Hair follicular keratinocyte (primary cell): ENCODE results near the gene MAP1LC3A. TPM values are rescaled to one million over a fixed set of nuclear protein-coding genes. Genes with fewer than 3 reads are reported as not detected.

ENCODE experiments used
- total RNA-seq: library from RNA; depleted of rRNA; stranded (reverse); fragments of >200 nt; gene quantifications from 2 replicates; pipeline ENCODE4 v1.2.3, GENCODE V29; 2015

The MAP1LC3A gene
- 7.4 and 11.6 TPM in 2 replicates for total RNA-seq

GRCh38 chr20:34558320-34559218 lies at the start of gene MAP1LC3A:
TSS of gene MAP1LC3A (plus strand) at chr20:34558718. CDS start at chr20:34558869, 151 bp downstream.

GRCh38 chr20:34516247-34517113 lies 42.0 kb upstream of the MAP1LC3A start, which contains the start of gene DYNLRB1:
TSS of gene DYNLRB1 (plus strand) at chr20:34516422. CDS start at chr20:34516459, 37 bp downstream.

Other genes starting within 250 kb of the MAP1LC3A start
- gene ITCH, start 195.4 kb upstream of the MAP1LC3A start, total RNA-seq: 47.5 and 71.5 TPM in 2 replicates
- 134 and 141 TPM in 2 replicates for gene DYNLRB1, start 42.3 kb upstream of the MAP1LC3A start, total RNA-seq
- gene PIGU, start 118.4 kb downstream of the MAP1LC3A start, total RNA-seq: 17.1 and 19.0 TPM in 2 replicates
- gene TP53INP2, start 145.6 kb downstream of the MAP1LC3A start, total RNA-seq: 0.80 and 1.6 TPM in 2 replicates